ENCODE results near the gene HAS3. TPM values are rescaled to one million over a fixed set of nuclear protein-coding genes. Genes with fewer than 3 reads are reported as not detected.

The HAS3 gene
- total and polyA plus RNA-seq, 4 donors, result 0.09 to 0.75 (median 0.26) TPM

GRCh38 chr16:69089091-69089910 is 16.2 kb upstream of the HAS3 start:
- Histone ChIP-seq H3K27ac (ENCODE audit: low read depth in 1 of 2, low read length in 2 of 2) (peak overlapping the region; percentile 57 to 84), H3K4me3 (ENCODE audit: low read depth in 1 of 3, low read length in 3 of 3) (peak overlapping the region in 2 of 3 donors; percentile 12 to 36), H3K9me3 (ENCODE audit: control insufficient read depth in 4 of 4, low read length in 3 of 4) (no peaks in the 10 kb centered on the region), H3K9ac (ENCODE audit: low read depth in 1 of 2, low read length in 2 of 2) (no peak overlapping the region), H3K36me3 (ENCODE audit: control insufficient read depth in 4 of 4, insufficient read depth in 3 of 4, low read depth in 1 of 4, low read length in 3 of 4) (peaks cover 0 to 7% (median 4%) of the 10 kb centered on the region in 4 donors), H3K4me1 (ENCODE audit: control insufficient read depth in 4 of 4, insufficient read depth in 4 of 4, low read length in 3 of 4) (peaks cover 12 to 19% (median 17%) of the 10 kb centered on the region in 4 donors), H3K27me3 (ENCODE audit: control insufficient read depth in 4 of 4, insufficient read depth in 4 of 4, low read length in 3 of 4) (no peaks in the 10 kb centered on the region)
- peak; percentile 44 for TF ChIP-seq YY1 (IDR thresholded peaks at IDR 0.05)
- TF ChIP-seq ATF3 (IDR thresholded peaks at IDR 0.05), result peak; percentile 92
- TF ChIP-seq HNF4G (IDR thresholded peaks at IDR 0.05), result no peak
- TF ChIP-seq ZBTB33 (IDR thresholded peaks at IDR 0.05), result peak; percentile 36
- no peak for TF ChIP-seq FOXA2 (IDR thresholded peaks at IDR 0.05)
- TF ChIP-seq RAD21 (IDR thresholded peaks at IDR 0.05), result peak in 1 of 2 donors; percentile 13
- peak; percentile 18 to 68 for TF ChIP-seq HNF4A (conservative IDR thresholded peaks at IDR 0.05)
- TF ChIP-seq TAF1 (conservative IDR thresholded peaks at IDR 0.05), result no peak
- peak; percentile 49 for TF ChIP-seq SP1 (IDR thresholded peaks at IDR 0.05)
- no peak for TF ChIP-seq CTCF (IDR thresholded peaks at IDR 0.05; ENCODE audit: low read depth, low read length, missing input control)
- TF ChIP-seq MAX (IDR thresholded peaks at IDR 0.05), result peak; percentile 68
- TF ChIP-seq GABPA (IDR thresholded peaks at IDR 0.05 in 1 of 2, conservative IDR thresholded peaks at IDR 0.05 in 1 of 2), result no peak
- peak; percentile 53 to 68 for TF ChIP-seq RXRA (IDR thresholded peaks at IDR 0.05)
- TF ChIP-seq JUND (IDR thresholded peaks at IDR 0.05), result peak; percentile 95 to 96
- TF ChIP-seq FOXA1 (IDR thresholded peaks at IDR 0.05), result no peak
- TF ChIP-seq EGR1 (IDR thresholded peaks at IDR 0.05; ENCODE audit: low read depth in 2 of 2), result no peak
- no peak for TF ChIP-seq NR2F2 (IDR thresholded peaks at IDR 0.05)
- TF ChIP-seq REST (IDR thresholded peaks at IDR 0.05), result peak; percentile 44
- DNase-seq (ENCODE audit: low spot score), result no peak
- WGBS, result 27% methylated on average over 16 of the region's 16 CpGs
